IMR-90 (cell line): Measurements from ENCODE around the gene DUOX2. TPM values are rescaled to one million over a fixed set of nuclear protein-coding genes. Genes with fewer than 3 reads are reported as not detected.
"Not testable (repeated sequence)": the region's sequence is repeated elsewhere in the genome, so short reads cannot be mapped to it uniquely, and the experiment has no call there.

Experiments used
- ATAC-seq: fragments of 200-7000 bp; cut with Tn5 transposase; 2 replicates; pipeline ENCODE4 v1.9.1; 2020; ENCODE audit warnings: low read depth, mild to moderate bottlenecking, moderate library complexity
- BruUV-seq: library from RNA; stranded (reverse); fragments of 400-500 nt; replicated peaks from 2 replicates; lab custom pipeline; 2021; lab: Mats Ljungman, UMichigan
- CTCF ChIA-PET: fragments of 300-600 bp; formaldehyde crosslinking; extraction: SDS; loops from one replicate; lab custom pipeline; 2021; ENCODE audit warnings: antibody characterized with exemption; lab: Yijun Ruan, JAX
- POLR2A ChIA-PET: fragments of 300-600 bp; sonication (Branson Sonifier 250); formaldehyde crosslinking; loops from one replicate; lab custom pipeline; 2022; ENCODE audit warnings: antibody characterized with exemption; ENCODE audit not compliant: unreplicated experiment; lab: Charles Lee
- DNase-seq: peaks from one replicate; pipeline ENCODE4 v3.0.0; 2013
- H2AFZ ChIP-seq: replicated peaks from 2 replicates; pipeline ENCODE3; 2013; ENCODE audit warnings: low read length, mild to moderate bottlenecking; ENCODE audit not compliant: poor library complexity
- H2AK5ac ChIP-seq: 2 replicates; pipeline ENCODE4 v1.6.1; 2013; ENCODE audit warnings: low read depth, low read length, inconsistent platforms
- H2AK9ac ChIP-seq: replicated peaks from 2 replicates; pipeline ENCODE3; 2013; ENCODE audit warnings: mild to moderate bottlenecking, low read depth, low read length, moderate library complexity; ENCODE audit not compliant: poor library complexity
- H2BK120ac ChIP-seq: 2 replicates; pipeline ENCODE4 v1.6.1; 2013; ENCODE audit warnings: low read depth, low read length, inconsistent platforms
- H2BK15ac ChIP-seq: 3 replicates; pipeline ENCODE4 v1.6.1; 2013; ENCODE audit warnings: low read depth, low read length, inconsistent platforms
- H2BK20ac ChIP-seq: 2 replicates; pipeline ENCODE4 v1.6.1; 2013; ENCODE audit warnings: low read depth, mild to moderate bottlenecking, inconsistent platforms, low read length, moderate library complexity
- H2BK5ac ChIP-seq: 2 replicates; pipeline ENCODE4 v1.6.1; 2013; ENCODE audit warnings: mild to moderate bottlenecking, low read depth, low read length, inconsistent platforms; ENCODE audit not compliant: poor library complexity, severe bottlenecking
- H3K14ac ChIP-seq: replicated peaks from 2 replicates; pipeline ENCODE4 v1.6.1; 2013; ENCODE audit warnings: low read depth, low read length, inconsistent platforms
- H3K18ac ChIP-seq: 2 replicates; pipeline ENCODE4 v1.6.1; 2013; ENCODE audit warnings: low read depth, low read length, control low read depth
- H3K23ac ChIP-seq: 2 replicates; pipeline ENCODE4 v1.6.1; 2013; ENCODE audit warnings: low read depth, low read length, inconsistent platforms
- H3K27ac ChIP-seq: 2 replicates; pipeline ENCODE4 v1.5.1; 2013; ENCODE audit warnings: mild to moderate bottlenecking, control low read depth, low read length; ENCODE audit not compliant: insufficient read depth
- H3K27me3 ChIP-seq: 2 replicates; pipeline ENCODE4 v1.6.1; 2013; ENCODE audit warnings: low read length; ENCODE audit not compliant: control insufficient read depth, insufficient read depth
- H3K36me3 ChIP-seq: 2 replicates; pipeline ENCODE4 v1.6.1; 2013; ENCODE audit warnings: low read length, mixed read lengths; ENCODE audit not compliant: control insufficient read depth, insufficient read depth
- H3K4ac ChIP-seq: 2 replicates; pipeline ENCODE4 v1.6.1; 2013; ENCODE audit warnings: low read depth, low read length, inconsistent platforms
- H3K4me1 ChIP-seq: 2 replicates; pipeline ENCODE4 v1.6.1; 2013; ENCODE audit warnings: low read length, mixed read lengths; ENCODE audit not compliant: control insufficient read depth, insufficient read depth
- H3K4me2 ChIP-seq: 2 replicates; pipeline ENCODE4 v1.6.1; 2013; ENCODE audit warnings: low read depth, mild to moderate bottlenecking, control low read depth, low read length, moderate library complexity
- H3K4me3 ChIP-seq: 2 replicates; pipeline ENCODE4 v1.5.1; 2013; ENCODE audit warnings: low read depth, mild to moderate bottlenecking, control low read depth, low read length, moderate library complexity; ENCODE audit not compliant: insufficient read depth
- H3K56ac ChIP-seq: 2 replicates; pipeline ENCODE4 v1.6.1; 2013; ENCODE audit warnings: low read length, inconsistent platforms; ENCODE audit not compliant: insufficient read depth; ENCODE audit errors: extremely low read depth
- H3K79me1 ChIP-seq, 2 experiments: 2 replicates each; pipeline ENCODE4 v1.6.1; 2013; ENCODE audit warnings: low read length in 2 of 2, inconsistent platforms in 1 of 2, low read depth in 1 of 2
- H3K9ac ChIP-seq: 2 replicates; pipeline ENCODE4 v1.6.1; 2013; ENCODE audit warnings: low read depth, low read length, control low read depth
- H3K9me1 ChIP-seq: 2 replicates; pipeline ENCODE4 v1.6.1; 2013; ENCODE audit warnings: low read length, inconsistent platforms; ENCODE audit not compliant: insufficient read depth
- H3K9me3 ChIP-seq: 2 replicates; pipeline ENCODE4 v1.6.1; 2013; ENCODE audit warnings: low read length; ENCODE audit not compliant: control insufficient read depth, insufficient read depth
- H4K20me1 ChIP-seq: 2 replicates; pipeline ENCODE4 v1.6.1; 2013; ENCODE audit warnings: low read length, inconsistent platforms; ENCODE audit not compliant: insufficient read depth
- H4K5ac ChIP-seq: 2 replicates; pipeline ENCODE4 v1.6.1; 2013; ENCODE audit warnings: mild to moderate bottlenecking, low read depth, low read length, control low read depth
- H4K8ac ChIP-seq, 2 experiments: 2 replicates each; pipeline ENCODE4 v1.6.1; 2013; ENCODE audit warnings: low read depth in 2 of 2, low read length in 2 of 2, control low read depth in 1 of 2, inconsistent platforms in 1 of 2
- H4K91ac ChIP-seq: 2 replicates; pipeline ENCODE4 v1.6.1; 2013; ENCODE audit warnings: low read depth, low read length, inconsistent platforms; ENCODE audit not compliant: insufficient read depth
- WGBS, 2 experiments: methylation state at CpG; one replicate each; pipeline versions ENCODE4 v1.1.5 to v1.1.7; 2013; ENCODE audit warnings: missing lambda C conversion rate in 2 of 2; ENCODE audit not compliant: insufficient read length in 1 of 2; ENCODE audit errors: extremely low coverage in 2 of 2; 5-methylcytosine and 5-hydroxymethylcytosine counted together
- dilution Hi-C: fragments of 300-500 bp; cut with HindIII; formaldehyde crosslinking; loops from one replicate; pipeline ENCODE4 v1.14.3; 2018; ENCODE audit warnings: low sequenced_read_pairs; ENCODE audit not compliant: unreplicated experiment
- in situ Hi-C: fragments of 300-500 bp; cut with MboI; formaldehyde crosslinking; loops from 3 replicates; pipeline ENCODE4 v1.14.3; 2019; ENCODE audit warnings: low sequenced_read_pairs, inconsistent platforms, mixed read lengths
- intact Hi-C: fragments of 100-400 bp; cut with micrococcal nuclease; formaldehyde crosslinking; loops from 2 replicates; pipeline ENCODE4 v1.10.0; 2022
- polyA plus RNA-seq, 3 experiments: library from polyadenylated mRNA; depleted of rRNA; stranded (reverse); fragments of >200 nt; gene quantifications; 2 replicates each; pipeline ENCODE4 v1.2.3, GENCODE V29; 2012; ENCODE audit warnings: low replicate concordance in 1 of 3
- total RNA-seq: library from RNA; depleted of rRNA; stranded (reverse); fragments of >200 nt; gene quantifications from 2 replicates; pipeline ENCODE4 v1.2.3, GENCODE V29; 2012

DUOX2 gene
- total and polyA plus RNA-seq, 2 of the 4 experiments (the other 2 are of a cell fraction): not detected

DNA sequence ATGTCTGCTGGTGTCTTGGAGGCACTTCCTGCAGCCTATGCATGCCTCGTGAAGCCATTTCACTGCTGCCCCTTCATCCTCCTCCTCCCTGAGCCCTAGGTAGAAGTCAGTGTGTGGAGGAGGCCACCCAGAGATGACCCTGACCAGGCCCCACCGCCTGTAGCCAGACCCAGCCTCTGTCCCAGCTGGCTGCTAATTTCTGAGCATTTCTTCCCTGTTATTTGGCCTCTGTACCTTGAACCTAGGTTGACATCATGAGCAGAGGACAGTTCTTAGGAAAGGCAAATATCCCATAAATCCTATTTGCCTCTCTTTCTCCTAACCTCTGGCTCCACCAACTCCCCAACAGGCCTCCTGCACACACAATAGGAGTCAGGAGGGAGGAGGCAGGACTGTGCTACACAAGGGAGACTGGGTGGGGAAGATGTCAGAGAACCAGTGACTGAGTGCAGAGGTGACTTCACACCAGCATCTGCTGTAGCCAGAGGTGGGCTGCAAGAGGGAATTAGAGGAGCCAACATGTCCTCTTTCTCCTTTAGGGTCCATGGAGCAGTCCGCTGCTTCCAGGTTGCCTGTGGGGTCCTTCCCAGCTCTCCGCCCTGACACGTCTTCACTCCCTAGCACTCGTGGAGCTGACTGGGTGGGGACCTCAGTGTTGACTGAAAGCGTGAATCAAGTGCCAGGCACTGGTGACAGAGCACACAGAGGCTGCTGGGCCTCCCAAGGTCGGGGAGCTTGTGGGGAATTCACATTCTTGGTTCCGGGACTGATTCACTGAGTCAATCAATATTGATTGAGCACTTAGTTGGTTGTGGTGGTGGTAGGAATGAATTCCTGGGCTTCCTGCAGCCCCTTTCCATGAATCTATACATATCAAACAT, 38.3 kb downstream of the DUOX2 start:
- H3K36me3 ChIP-seq, H2BK15ac ChIP-seq, H3K4me3 ChIP-seq, ATAC-seq, H3K27me3 ChIP-seq, dilution Hi-C loops, H2BK5ac ChIP-seq, H3K14ac ChIP-seq, intact Hi-C loops, H3K9me3 ChIP-seq, in situ Hi-C loops, H3K4ac ChIP-seq, H3K4me1 ChIP-seq, H2AK5ac ChIP-seq, H3K79me1 ChIP-seq, H3K56ac ChIP-seq, H2BK120ac ChIP-seq, BruUV-seq, H3K23ac ChIP-seq, POLR2A ChIA-PET, H4K20me1 ChIP-seq, H2AK9ac ChIP-seq, H4K5ac ChIP-seq, H4K91ac ChIP-seq, H2BK20ac ChIP-seq, H3K9me1 ChIP-seq, H3K4me2 ChIP-seq, H3K9ac ChIP-seq, DNase-seq, H3K18ac ChIP-seq, H2AFZ ChIP-seq, H3K27ac ChIP-seq, H4K8ac ChIP-seq, CTCF ChIA-PET: not testable (repeated sequence)
- no CpG with 5 or more reads among the region's 9 CpGs for WGBS, 2 experiments

- H2BK15ac ChIP-seq, H3K56ac ChIP-seq, H3K36me3 ChIP-seq, dilution Hi-C loops, H3K4me3 ChIP-seq, H3K14ac ChIP-seq, in situ Hi-C loops, H3K4ac ChIP-seq, H3K9me1 ChIP-seq, H3K27me3 ChIP-seq, DNase-seq, H3K9me3 ChIP-seq, ATAC-seq, CTCF ChIA-PET, H4K20me1 ChIP-seq, H2BK120ac ChIP-seq, H2BK20ac ChIP-seq, H2BK5ac ChIP-seq, H2AFZ ChIP-seq, H3K27ac ChIP-seq, intact Hi-C loops, H3K4me1 ChIP-seq, H4K8ac ChIP-seq, H2AK9ac ChIP-seq, POLR2A ChIA-PET, H3K23ac ChIP-seq, H3K9ac ChIP-seq, H3K18ac ChIP-seq, H4K5ac ChIP-seq, H4K91ac ChIP-seq, H2AK5ac ChIP-seq, BruUV-seq, H3K79me1 ChIP-seq, H3K4me2 ChIP-seq: not testable (repeated sequence)
These were observed 40.4 kb downstream of the DUOX2 start for GRCh38 chr15:45073602-45074001.
